Peyer's patch (tissue), 4 donors: ENCODE measurements around the gene NAV3.

Source experiments
- CTCF ChIP-seq, 6 experiments: fragments of 450-650 bp in 4 of 6; fragments of 200-600 bp in 2 of 6; sonication (generic) in 1 of 6; IDR thresholded peaks; one replicate each; pipeline ENCODE4 v1.5.1; 2017 to 2019; ENCODE audit warnings: antibody characterized with exemption in 6 of 6, mild to moderate bottlenecking in 3 of 6, moderate library complexity in 1 of 6
- POLR2A ChIP-seq, 2 donors: fragments of 450-650 bp; IDR thresholded peaks; one replicate each; pipeline ENCODE4 v1.5.1; 2017; ENCODE audit warnings: antibody characterized with exemption in 2 of 2, mild to moderate bottlenecking in 2 of 2, moderate library complexity in 2 of 2

DNA sequence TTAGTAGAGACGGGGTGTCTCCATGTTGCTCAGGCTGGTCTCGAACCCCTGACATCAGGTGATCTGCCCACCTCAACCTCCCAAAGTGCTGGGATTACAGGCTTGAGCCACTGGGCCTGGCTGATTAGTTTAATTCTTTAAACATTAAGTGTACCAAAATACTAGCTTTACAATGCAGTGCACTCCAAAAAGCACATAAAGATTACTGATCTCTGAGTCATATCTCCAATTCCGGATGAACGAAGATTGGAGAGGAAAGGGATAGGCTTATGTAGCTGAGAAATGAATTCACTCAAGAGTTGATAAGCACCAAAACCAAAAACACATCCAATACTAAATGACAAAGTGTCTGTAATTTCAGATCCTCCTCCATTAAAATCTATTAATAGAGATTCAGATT lies 15.1 kb downstream of the NAV3 start:
- TF ChIP-seq POLR2A (IDR thresholded peaks at IDR 0.05), result no peak
- TF ChIP-seq CTCF (IDR thresholded peaks at IDR 0.05), result no peak
